WI38 (cell line): ENCODE measurements around the gene PPP1R14C.

Source experiments
- H3K4me3 ChIP-seq: 2 replicates; pipeline ENCODE4 v1.5.1; 2011; ENCODE audit warnings: low read depth, mild to moderate bottlenecking, control low read depth, low read length
- TF ChIP-seq, protein P1 (sequence below): IDR thresholded peaks from 2 replicates; pipeline ENCODE4 v1.5.1; 2012; ENCODE audit warnings: low read depth, mild to moderate bottlenecking, control low read depth, low read length

PPP1R14C gene

DNA sequence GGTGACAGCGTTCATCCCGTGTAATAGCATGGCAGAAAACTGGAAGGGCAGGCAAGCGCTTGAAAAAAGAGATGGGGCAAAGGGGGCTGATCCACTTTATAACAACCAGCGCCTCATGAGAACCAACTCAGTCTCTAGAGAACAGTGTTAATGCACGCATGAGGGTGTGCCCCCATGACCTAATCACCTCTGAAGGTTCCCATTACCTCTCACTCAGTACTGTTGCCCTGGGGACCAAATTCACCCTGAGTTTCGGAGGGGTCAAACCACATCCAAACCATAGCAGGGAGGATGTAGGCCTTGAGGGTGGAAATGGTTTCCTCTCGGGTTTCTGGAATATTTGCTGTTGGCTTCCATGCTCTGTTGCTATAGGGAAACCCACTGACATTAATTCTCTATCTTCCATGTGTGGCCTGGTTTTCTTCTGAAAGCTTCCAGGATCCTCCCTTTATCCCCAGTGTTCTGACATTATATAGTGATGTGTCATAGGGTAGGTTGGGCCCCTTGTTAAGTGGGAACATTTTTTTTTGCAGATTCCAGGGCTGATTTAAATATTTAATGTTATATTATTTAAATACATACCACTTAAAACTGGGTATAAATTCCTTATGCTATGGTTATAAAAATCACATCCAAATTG, 65.2 kb downstream of the PPP1R14C start:
- H3K4me3 ChIP-seq, result no peak overlapping the region
- TF ChIP-seq, protein P1, sequence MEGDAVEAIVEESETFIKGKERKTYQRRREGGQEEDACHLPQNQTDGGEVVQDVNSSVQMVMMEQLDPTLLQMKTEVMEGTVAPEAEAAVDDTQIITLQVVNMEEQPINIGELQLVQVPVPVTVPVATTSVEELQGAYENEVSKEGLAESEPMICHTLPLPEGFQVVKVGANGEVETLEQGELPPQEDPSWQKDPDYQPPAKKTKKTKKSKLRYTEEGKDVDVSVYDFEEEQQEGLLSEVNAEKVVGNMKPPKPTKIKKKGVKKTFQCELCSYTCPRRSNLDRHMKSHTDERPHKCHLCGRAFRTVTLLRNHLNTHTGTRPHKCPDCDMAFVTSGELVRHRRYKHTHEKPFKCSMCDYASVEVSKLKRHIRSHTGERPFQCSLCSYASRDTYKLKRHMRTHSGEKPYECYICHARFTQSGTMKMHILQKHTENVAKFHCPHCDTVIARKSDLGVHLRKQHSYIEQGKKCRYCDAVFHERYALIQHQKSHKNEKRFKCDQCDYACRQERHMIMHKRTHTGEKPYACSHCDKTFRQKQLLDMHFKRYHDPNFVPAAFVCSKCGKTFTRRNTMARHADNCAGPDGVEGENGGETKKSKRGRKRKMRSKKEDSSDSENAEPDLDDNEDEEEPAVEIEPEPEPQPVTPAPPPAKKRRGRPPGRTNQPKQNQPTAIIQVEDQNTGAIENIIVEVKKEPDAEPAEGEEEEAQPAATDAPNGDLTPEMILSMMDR, result no peak

DNA sequence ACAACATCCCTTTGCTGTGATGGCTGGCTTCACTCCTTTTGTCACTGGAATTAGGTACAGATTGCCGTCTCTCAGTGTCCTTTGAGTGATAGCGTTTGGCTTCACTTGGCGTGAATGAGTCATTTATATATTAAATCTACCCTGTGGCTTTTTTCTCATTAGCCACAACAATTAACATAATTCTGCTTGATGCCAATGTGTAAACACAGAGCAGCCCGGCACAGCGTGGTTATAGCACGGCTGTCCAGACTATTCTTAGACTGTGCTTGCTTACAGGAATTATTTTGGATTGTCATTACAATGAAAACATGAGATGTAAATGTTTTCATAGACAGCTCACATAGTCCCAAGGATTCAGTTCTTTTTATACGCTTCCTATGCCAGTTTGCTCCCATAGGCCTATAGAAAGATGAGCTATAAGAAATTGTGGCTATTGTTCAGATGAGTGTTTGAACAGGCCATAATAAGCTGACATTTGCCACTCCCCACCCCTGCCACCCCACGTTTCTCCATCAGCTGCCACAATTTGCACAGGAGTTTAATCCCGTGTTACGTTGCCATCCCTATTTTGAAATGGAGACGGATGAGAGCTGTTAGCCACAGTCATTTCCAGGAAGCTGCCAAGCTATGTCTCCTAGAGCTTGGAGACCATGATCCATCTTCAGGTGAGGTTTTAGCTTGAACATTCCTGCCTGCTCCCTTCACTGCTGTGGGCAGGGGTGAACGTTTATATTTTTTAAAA, 65.9 kb downstream of the PPP1R14C start:
- H3K4me3 ChIP-seq, result no peak overlapping the region

DNA sequence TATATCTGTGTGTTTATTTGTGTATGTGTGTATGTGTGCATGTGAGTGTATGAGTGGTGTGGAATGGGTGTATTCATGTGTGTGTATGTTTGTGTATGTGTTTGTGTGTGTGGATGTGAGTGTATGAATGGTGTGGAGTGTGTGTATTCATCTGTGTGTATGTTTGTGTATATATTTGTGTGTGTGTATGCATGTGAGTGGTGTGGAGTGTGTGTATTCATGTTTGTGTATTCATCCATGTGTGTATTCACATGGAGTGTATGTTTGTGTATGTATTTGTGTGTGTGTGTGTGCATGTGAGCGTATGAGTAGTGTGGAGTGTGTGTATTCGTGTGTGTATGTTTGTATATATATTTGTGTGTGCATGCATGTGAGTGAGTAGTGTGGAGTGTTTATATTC, 66.6 kb downstream of the PPP1R14C start:
- H3K4me3 ChIP-seq, result no peak overlapping the region
- TF ChIP-seq, protein P1, result no peak

More for the DNA sequence above, 65.9 kb downstream of the PPP1R14C start:
- TF ChIP-seq, protein P1, result no peak

DNA sequence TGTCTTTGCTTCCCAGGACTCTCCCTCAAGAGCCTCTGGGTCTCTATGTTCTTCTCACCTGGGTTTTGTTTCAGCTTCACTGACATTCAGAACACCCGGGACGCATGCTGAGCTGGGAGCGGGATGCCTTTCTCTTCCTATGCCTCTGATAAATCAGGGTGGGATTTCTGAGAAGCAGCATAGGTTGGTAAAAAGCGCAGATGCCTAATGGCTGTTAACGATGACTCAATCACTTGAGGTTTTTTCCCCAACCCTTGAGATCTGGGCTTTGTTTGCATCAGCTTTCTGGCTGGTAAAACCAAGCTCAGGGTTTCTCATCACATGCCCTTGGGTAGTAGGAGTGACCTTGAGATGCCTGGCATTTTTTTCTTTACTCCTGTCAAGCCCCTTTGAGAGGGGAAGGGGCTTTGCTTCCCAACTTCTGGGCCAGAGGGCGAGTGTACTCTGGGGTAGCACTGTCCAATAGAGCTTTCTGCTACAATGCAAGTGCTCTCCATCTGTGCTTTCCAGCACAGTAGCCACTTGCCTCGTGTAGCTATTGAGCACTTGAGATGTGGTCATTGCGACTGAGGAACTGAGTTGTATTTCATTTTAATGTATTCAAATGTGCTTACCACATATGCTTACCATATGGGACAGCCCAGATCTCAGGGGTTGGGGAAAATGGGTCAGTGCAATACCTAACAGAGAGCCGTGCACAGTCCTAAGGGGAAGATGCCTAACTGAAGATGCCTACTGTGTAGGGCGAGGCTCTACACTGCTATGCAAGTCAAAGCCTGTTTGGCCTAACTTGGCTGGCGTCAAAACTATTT, 69.1 kb downstream of the PPP1R14C start:
- TF ChIP-seq, protein P1, result no peak

DNA sequence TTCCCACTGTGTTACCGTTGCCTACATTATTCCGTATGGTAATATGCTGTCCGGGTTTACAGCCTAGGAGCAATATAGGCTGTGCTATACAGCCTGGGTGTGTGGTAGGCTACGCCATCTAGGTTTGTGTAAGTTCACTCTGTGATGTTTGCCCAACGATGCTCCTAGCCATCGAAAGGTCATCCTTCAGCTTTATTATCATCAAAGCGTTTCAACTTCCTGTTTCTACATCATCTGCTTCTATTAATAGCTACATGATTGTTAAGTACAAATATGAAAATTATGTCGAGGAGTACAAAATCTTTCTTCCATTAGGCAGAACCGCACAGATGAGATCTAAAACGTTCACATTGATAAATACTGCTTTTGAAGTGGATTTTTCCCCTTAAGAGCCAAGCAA, 69.9 kb downstream of the PPP1R14C start:
- no peak overlapping the region for H3K4me3 ChIP-seq
- TF ChIP-seq, protein P1, result no peak

More for the DNA sequence above, 69.1 kb downstream of the PPP1R14C start:
- no peak overlapping the region for H3K4me3 ChIP-seq

DNA sequence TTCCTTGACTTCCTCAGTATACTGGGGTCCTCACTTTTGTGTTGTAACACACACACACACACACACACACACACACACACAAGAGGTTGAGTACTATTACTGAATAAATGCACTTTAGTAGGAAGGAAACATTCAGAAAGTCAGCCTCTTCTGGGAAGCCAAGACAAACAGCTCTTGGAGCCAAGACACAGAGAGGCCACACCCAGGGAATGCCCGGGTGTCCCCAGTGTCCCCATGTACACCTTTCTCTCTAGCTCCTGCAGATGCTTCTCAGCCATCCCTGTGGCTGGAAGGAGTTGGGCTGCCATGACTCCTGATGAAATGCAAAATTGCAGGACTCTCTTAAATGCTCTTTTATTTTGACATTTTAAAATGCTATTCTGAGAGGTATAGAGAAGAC, 70.5 kb downstream of the PPP1R14C start:
- H3K4me3 ChIP-seq, result no peak overlapping the region
- TF ChIP-seq, protein P1, result no peak
